NB4 (cell line): ENCODE results near the gene KLC4.

Experiments used
- CTCF ChIP-seq: IDR thresholded peaks from one replicate; pipeline ENCODE4 v1.5.1; 2012; ENCODE audit warnings: low read depth, low read length
- MAX ChIP-seq: IDR thresholded peaks from 2 replicates; pipeline ENCODE4 v1.6.1; 2011; ENCODE audit warnings: low read depth, low read length
- MYC ChIP-seq: IDR thresholded peaks from 2 replicates; pipeline ENCODE4 v1.6.1; 2011; ENCODE audit warnings: low read depth, low read length
- POLR2A ChIP-seq: IDR thresholded peaks from 2 replicates; pipeline ENCODE4 v1.6.1; 2011; ENCODE audit warnings: mild to moderate bottlenecking; ENCODE audit not compliant: insufficient read length; ENCODE audit errors: extremely low read depth

GRCh38 chr6:43093436-43094289, 34.2 kb downstream of the KLC4 start:
- no peak for TF ChIP-seq POLR2A
- TF ChIP-seq MYC, result no peak
- no peak for TF ChIP-seq CTCF
- no peak for TF ChIP-seq MAX
